ENCODE results near the gene SIMC1. TPM values are rescaled to one million over a fixed set of nuclear protein-coding genes. Genes with fewer than 3 reads are reported as not detected.

SIMC1 gene
- total RNA-seq, 1 experiment from 2014 or later, result 19.7 TPM

GRCh38 chr5:176381423-176381822 lies 143.2 kb downstream of the SIMC1 start:
- CTCF ChIA-PET, result interaction anchor here (0.6 kb wide), 1 partner anchor 11 kb away, joined by 3 read pairs; no protein-coding TSS in a partner anchor
- peaks cover 25% of the 10 kb centered on the region for H3K79me2 ChIP-seq (ENCODE audit: insufficient read depth, low read length)
- H3K27ac ChIP-seq (ENCODE audit: low read depth, low read length), result no peak overlapping the region
- H2AFZ ChIP-seq (ENCODE audit: low read depth, low read length, poor library complexity, severe bottlenecking), result no peak overlapping the region
- intact Hi-C loops (cut with micrococcal nuclease), result no loop called here
- H3K9me2 ChIP-seq (ENCODE audit: insufficient read depth), result no peaks in the 10 kb centered on the region
- ATAC-seq (no peak), DNase-seq (ENCODE audit: low read depth, low spot score) (no peak)
- no peak overlapping the region for H3K9ac ChIP-seq (ENCODE audit: low read length)
- peaks cover 0 to 1% of the 10 kb centered on the region in 2 experiments; a peak in 2 of 4 replicates for H3K4me1 ChIP-seq (ENCODE audit: control insufficient read depth in 1 of 2, insufficient read depth in 2 of 2, low read length in 2 of 2)
- no peaks in the 10 kb centered on the region for H3K27me3 ChIP-seq (ENCODE audit: insufficient read depth, low read length)
- no peaks in the 10 kb centered on the region for H3K9me3 ChIP-seq (ENCODE audit: control insufficient read depth in 1 of 2, insufficient read depth in 1 of 2, low read depth in 1 of 2, low read length in 2 of 2)
- H3K4me2 ChIP-seq (ENCODE audit: low read length), result no peak overlapping the region
- peaks cover 33 to 58% of the 10 kb centered on the region in 2 experiments; a peak in 3 of 4 replicates for H3K36me3 ChIP-seq (ENCODE audit: control insufficient read depth in 1 of 2, insufficient read depth in 2 of 2, low read length in 2 of 2)
- no peak overlapping the region for H3K4me3 ChIP-seq (replicated peaks in 1 of 2; ENCODE audit: low read depth in 1 of 2, low read length in 2 of 2)
- BruUV-seq (replicated peaks), result no TSS peak
- H4K20me1 ChIP-seq (ENCODE audit: insufficient read depth), result peaks cover 8% of the 10 kb centered on the region; the same call in 1 of the 2 replicates
- TF ChIP-seq ATF3 (IDR thresholded peaks at IDR 0.05) (no peak), CBX3 (IDR thresholded peaks at IDR 0.05; ENCODE audit: low read depth) (no peak), EZH2phosphoT487 (IDR thresholded peaks at IDR 0.05; ENCODE audit: borderline replicate concordance) (no peak)
- RAD21 ChIA-PET (ENCODE audit: low non-redundant PET in 1 of 2, low total read pairs in 2 of 2, uncharacterized antibody in 2 of 2, unreplicated experiment in 2 of 2), result no interaction called here
- POLR2A ChIA-PET, result interaction anchor here (0.6 kb wide), 1 partner anchor 20 kb away, joined by 3 read pairs; the partner anchor contains the start of gene KIAA1191

- no peak overlapping the region for H3K9ac ChIP-seq (ENCODE audit: low read length)
- BruUV-seq (replicated peaks), result no TSS peak
- TF ChIP-seq POLR2A (IDR thresholded peaks at IDR 0.05; ENCODE audit: borderline replicate concordance, extremely low read depth, insufficient read depth, insufficient read length), result no peak
- no peak for TF ChIP-seq EZH2phosphoT487 (IDR thresholded peaks at IDR 0.05; ENCODE audit: borderline replicate concordance)
- TF ChIP-seq RAD21 (IDR thresholded peaks at IDR 0.05; ENCODE audit: low read depth), result no peak
- RAD21 ChIA-PET (ENCODE audit: low non-redundant PET in 1 of 2, low total read pairs in 2 of 2, uncharacterized antibody in 2 of 2, unreplicated experiment in 2 of 2), result no interaction called here
- H3K4me1 ChIP-seq (ENCODE audit: control insufficient read depth in 1 of 2, insufficient read depth in 2 of 2, low read length in 2 of 2), result peaks cover 5 to 7% of the 10 kb centered on the region in 2 experiments; a peak in 3 of 4 replicates
- H3K4me3 ChIP-seq (replicated peaks in 1 of 2; ENCODE audit: low read depth in 1 of 2, low read length in 2 of 2), result no peak overlapping the region
- H3K27ac ChIP-seq (ENCODE audit: low read depth, low read length), result no peak overlapping the region
- DNase-seq (ENCODE audit: low read depth, low spot score), result no peak
- no peak for ATAC-seq
- H3K4me2 ChIP-seq (ENCODE audit: low read length), result no peak overlapping the region
- peaks cover 13% of the 10 kb centered on the region; the same call in 1 of the 2 replicates for H4K20me1 ChIP-seq (ENCODE audit: insufficient read depth)
- peaks cover 31% of the 10 kb centered on the region for H3K79me2 ChIP-seq (ENCODE audit: insufficient read depth, low read length)
- no peaks in the 10 kb centered on the region for H3K9me2 ChIP-seq (ENCODE audit: insufficient read depth)
- intact Hi-C loops (cut with micrococcal nuclease), result no loop called here
- CTCF ChIA-PET, result interaction anchor here (0.6 kb wide), 1 partner anchor 12 kb away, joined by 3 read pairs; no protein-coding TSS in a partner anchor
- peaks cover 35 to 62% of the 10 kb centered on the region in 2 experiments; a peak in 3 of 4 replicates for H3K36me3 ChIP-seq (ENCODE audit: control insufficient read depth in 1 of 2, insufficient read depth in 2 of 2, low read length in 2 of 2)
- POLR2A ChIA-PET, result no interaction called here
- no peaks in the 10 kb centered on the region for H3K27me3 ChIP-seq (ENCODE audit: insufficient read depth, low read length)
- no peaks in the 10 kb centered on the region for H3K9me3 ChIP-seq (ENCODE audit: control insufficient read depth in 1 of 2, insufficient read depth in 1 of 2, low read depth in 1 of 2, low read length in 2 of 2)
- H2AFZ ChIP-seq (ENCODE audit: low read depth, low read length, poor library complexity, severe bottlenecking), result no peak overlapping the region
These were observed 143.8 kb downstream of the SIMC1 start for GRCh38 chr5:176381979-176382378.
